ENCODE data around the gene CBFA2T3. TPM values are rescaled to one million over a fixed set of nuclear protein-coding genes. Genes with fewer than 3 reads are reported as not detected.

Gene CBFA2T3
- total RNA-seq, 1 experiment from 2014 or later: 2.1 TPM

DNA sequence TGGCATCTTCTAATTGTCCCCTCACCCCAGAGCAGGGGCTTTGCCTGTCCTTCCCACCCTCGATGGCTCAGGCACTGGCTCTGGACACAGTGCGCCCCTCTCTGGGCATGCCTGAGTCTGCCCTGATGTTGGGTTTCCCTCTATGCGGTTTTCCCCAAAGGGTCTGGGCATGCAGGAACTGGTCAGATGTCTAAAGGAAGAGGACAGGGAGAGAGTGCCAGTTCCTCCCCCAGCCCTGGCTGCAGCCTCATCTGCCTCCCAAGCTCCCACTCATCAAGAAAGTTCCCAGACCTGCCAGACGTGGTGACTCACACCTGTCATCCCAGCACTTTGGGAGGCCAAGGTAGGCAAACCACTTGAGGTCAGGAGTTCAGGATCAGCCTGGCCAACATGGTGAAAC is 69.2 kb downstream of the CBFA2T3 start:
- Mint-ChIP-seq H3K36me3 (ENCODE audit: insufficient read depth, unreplicated experiment) (peaks cover 6% of the 10 kb centered on the region), H3K27ac (ENCODE audit: unreplicated experiment) (no peak overlapping the region), H3K27me3 (ENCODE audit: insufficient read depth, unreplicated experiment) (no peaks in the 10 kb centered on the region), H3K4me3 (ENCODE audit: unreplicated experiment) (no peak overlapping the region), H3K4me1 (ENCODE audit: low read depth, unreplicated experiment) (no peaks in the 10 kb centered on the region), H3K9me3 (ENCODE audit: unreplicated experiment) (no peaks in the 10 kb centered on the region)
- intact Hi-C loops (cut with micrococcal nuclease; ENCODE audit: unreplicated experiment): no loop called here
- no peak overlapping the region for H3K4me3 ChIP-seq (ENCODE audit: low read depth, low read length)
- no peak for DNase-seq
- POLR2A ChIA-PET: no interaction called here
- H3K27me3 ChIP-seq (replicated peaks; ENCODE audit: control insufficient read depth, insufficient read depth, low read length): no peaks in the 10 kb centered on the region
- CTCF ChIA-PET: no interaction called here
- TF ChIP-seq, protein P1, sequence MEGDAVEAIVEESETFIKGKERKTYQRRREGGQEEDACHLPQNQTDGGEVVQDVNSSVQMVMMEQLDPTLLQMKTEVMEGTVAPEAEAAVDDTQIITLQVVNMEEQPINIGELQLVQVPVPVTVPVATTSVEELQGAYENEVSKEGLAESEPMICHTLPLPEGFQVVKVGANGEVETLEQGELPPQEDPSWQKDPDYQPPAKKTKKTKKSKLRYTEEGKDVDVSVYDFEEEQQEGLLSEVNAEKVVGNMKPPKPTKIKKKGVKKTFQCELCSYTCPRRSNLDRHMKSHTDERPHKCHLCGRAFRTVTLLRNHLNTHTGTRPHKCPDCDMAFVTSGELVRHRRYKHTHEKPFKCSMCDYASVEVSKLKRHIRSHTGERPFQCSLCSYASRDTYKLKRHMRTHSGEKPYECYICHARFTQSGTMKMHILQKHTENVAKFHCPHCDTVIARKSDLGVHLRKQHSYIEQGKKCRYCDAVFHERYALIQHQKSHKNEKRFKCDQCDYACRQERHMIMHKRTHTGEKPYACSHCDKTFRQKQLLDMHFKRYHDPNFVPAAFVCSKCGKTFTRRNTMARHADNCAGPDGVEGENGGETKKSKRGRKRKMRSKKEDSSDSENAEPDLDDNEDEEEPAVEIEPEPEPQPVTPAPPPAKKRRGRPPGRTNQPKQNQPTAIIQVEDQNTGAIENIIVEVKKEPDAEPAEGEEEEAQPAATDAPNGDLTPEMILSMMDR (IDR thresholded peaks at IDR 0.05; ENCODE audit: insufficient read depth in 1 of 2, low read depth in 1 of 2, low read length in 1 of 2, severe bottlenecking in 1 of 2, unreplicated experiment in 1 of 2): no peak
- no peaks in the 10 kb centered on the region for H3K36me3 ChIP-seq (ENCODE audit: control insufficient read depth, insufficient read depth, low read length)
- H3K9me3 ChIP-seq: no peaks in the 10 kb centered on the region
- no TSS peak for BruUV-seq (replicated peaks)
- no peaks in the 10 kb centered on the region for H3K4me1 ChIP-seq

DNA sequence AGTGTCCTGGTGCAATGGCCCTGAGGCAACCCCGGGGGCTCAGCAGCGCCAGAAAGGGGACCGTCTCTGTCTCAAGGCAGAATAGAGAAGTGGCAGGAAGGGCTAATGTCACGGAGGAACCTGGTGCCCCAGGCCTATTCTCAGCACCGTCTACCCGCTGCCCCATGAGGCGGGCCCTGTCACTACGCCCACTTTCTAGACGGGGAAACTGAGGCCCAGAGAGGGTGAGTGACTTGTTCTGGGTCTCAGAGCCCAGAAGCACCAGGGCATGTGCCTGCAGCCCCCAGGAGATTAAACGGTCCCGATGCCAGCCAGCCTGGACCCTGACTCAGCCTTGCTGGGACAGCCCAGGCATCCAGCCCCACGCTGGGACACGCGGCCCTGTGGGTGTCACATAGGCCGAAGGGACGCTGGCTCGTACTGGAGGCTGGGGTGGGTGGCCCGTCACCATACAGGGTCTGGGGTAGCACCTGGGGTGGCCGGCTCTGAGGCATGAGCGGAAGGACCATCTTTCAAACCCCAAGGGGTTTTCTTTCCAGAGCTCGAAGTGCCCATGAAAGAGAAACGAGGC is 70.4 kb downstream of the CBFA2T3 start:
- H3K36me3 Mint-ChIP-seq (ENCODE audit: insufficient read depth, unreplicated experiment): peaks cover 6% of the 10 kb centered on the region
- no peaks in the 10 kb centered on the region for H3K4me1 ChIP-seq
- H3K4me3 ChIP-seq (ENCODE audit: low read depth, low read length): no peak overlapping the region
- H3K4me3 Mint-ChIP-seq (ENCODE audit: unreplicated experiment): no peak overlapping the region
- BruUV-seq (replicated peaks): no TSS peak
- no peaks in the 10 kb centered on the region for H3K36me3 ChIP-seq (ENCODE audit: control insufficient read depth, insufficient read depth, low read length)
- no peaks in the 10 kb centered on the region for H3K27me3 Mint-ChIP-seq (ENCODE audit: insufficient read depth, unreplicated experiment)
- ChIA-PET POLR2A (no interaction called here), CTCF (interaction anchor here (0.6 kb wide), 1 partner anchor 157 kb away, joined by 3 read pairs; no protein-coding TSS in a partner anchor)
- TF ChIP-seq, protein P1 (IDR thresholded peaks at IDR 0.05; ENCODE audit: insufficient read depth in 1 of 2, low read depth in 1 of 2, low read length in 1 of 2, severe bottlenecking in 1 of 2, unreplicated experiment in 1 of 2): no peak
- no peaks in the 10 kb centered on the region for H3K9me3 Mint-ChIP-seq (ENCODE audit: unreplicated experiment)
- H3K27me3 ChIP-seq (replicated peaks; ENCODE audit: control insufficient read depth, insufficient read depth, low read length): no peaks in the 10 kb centered on the region
- no peak for DNase-seq
- H3K4me1 Mint-ChIP-seq (ENCODE audit: low read depth, unreplicated experiment): no peaks in the 10 kb centered on the region
- no peaks in the 10 kb centered on the region for H3K9me3 ChIP-seq
- no peak overlapping the region for H3K27ac Mint-ChIP-seq (ENCODE audit: unreplicated experiment)
- intact Hi-C loops (cut with micrococcal nuclease; ENCODE audit: unreplicated experiment): no loop called here

DNA sequence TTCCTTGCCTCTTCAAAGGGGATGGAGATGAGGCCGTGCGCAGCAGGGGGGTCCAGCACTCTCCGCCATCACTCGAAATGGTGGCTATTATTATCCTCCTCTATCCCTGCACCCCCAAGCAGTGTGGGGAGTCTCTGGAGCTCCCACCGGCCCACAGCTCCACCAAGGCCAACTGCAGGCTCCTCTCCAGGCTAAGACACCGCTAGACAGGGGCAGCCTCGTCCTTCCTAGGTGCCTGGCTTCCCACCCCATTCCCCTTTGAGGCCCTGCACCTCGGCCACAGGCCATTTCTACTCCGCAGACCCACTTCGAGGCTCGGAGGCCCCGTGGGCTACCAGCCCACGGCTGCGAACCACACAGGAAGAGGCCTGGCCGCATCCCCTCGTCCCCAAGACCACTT is 71.0 kb downstream of the CBFA2T3 start:
- Mint-ChIP-seq H3K4me1 (ENCODE audit: low read depth, unreplicated experiment) (no peaks in the 10 kb centered on the region), H3K9me3 (ENCODE audit: unreplicated experiment) (no peaks in the 10 kb centered on the region), H3K4me3 (ENCODE audit: unreplicated experiment) (no peak overlapping the region), H3K27ac (ENCODE audit: unreplicated experiment) (no peak overlapping the region), H3K36me3 (ENCODE audit: insufficient read depth, unreplicated experiment) (peaks cover 6% of the 10 kb centered on the region), H3K27me3 (ENCODE audit: insufficient read depth, unreplicated experiment) (no peaks in the 10 kb centered on the region)
- Histone ChIP-seq H3K9me3 (no peaks in the 10 kb centered on the region), H3K4me1 (no peaks in the 10 kb centered on the region), H3K27me3 (replicated peaks; ENCODE audit: control insufficient read depth, insufficient read depth, low read length) (no peaks in the 10 kb centered on the region), H3K36me3 (ENCODE audit: control insufficient read depth, insufficient read depth, low read length) (no peaks in the 10 kb centered on the region), H3K4me3 (ENCODE audit: low read depth, low read length) (no peak overlapping the region)
- CTCF ChIA-PET: interaction anchor here (0.7 kb wide), 1 partner anchor 95 kb away, joined by 5 read pairs; the partner anchor contains the start of gene APRT
- BruUV-seq (replicated peaks): no TSS peak
- POLR2A ChIA-PET: no interaction called here
- intact Hi-C loops (cut with micrococcal nuclease; ENCODE audit: unreplicated experiment): no loop called here
- no peak for DNase-seq
- TF ChIP-seq, protein P1 (IDR thresholded peaks at IDR 0.05; ENCODE audit: insufficient read depth in 1 of 2, low read depth in 1 of 2, low read length in 1 of 2, severe bottlenecking in 1 of 2, unreplicated experiment in 1 of 2): no peak

Measured in Caco-2 (cell line).